Gastrocnemius medialis (tissue), 4 donors: ENCODE measurements around the gene ASMT. TPM values are rescaled to one million over a fixed set of nuclear protein-coding genes. Genes with fewer than 3 reads are reported as not detected.
A peak's percentile ranks its signal among the peaks of the same experiment; 100 is the strongest.

Experiments
- ATAC-seq, 2 donors: fragments of 150-250 bp; one replicate each; pipeline ENCODE4 v1.9.1; 2016
- DNase-seq, 2 donors: peaks; one replicate each; pipeline ENCODE4 v3.0.0-alpha.2; 2019
- H3K27ac ChIP-seq, 4 donors: fragments of 200-600 bp; sonication (generic); 1 replicate in 1 of 4; 2 replicates in 3 of 4; pipeline ENCODE4 v1.5.1; 2016 to 2018; ENCODE audit warnings: mild to moderate bottlenecking in 2 of 4, moderate library complexity in 1 of 4
- H3K27me3 ChIP-seq, 3 donors: fragments of 200-600 bp; sonication (generic) in 2 of 3; 1 replicate in 1 of 3; 2 replicates in 2 of 3; pipeline versions ENCODE4 v1.5.1 to v1.6.0; 2016 to 2019; ENCODE audit warnings: mild to moderate bottlenecking in 1 of 3, moderate library complexity in 1 of 3
- H3K36me3 ChIP-seq, 2 donors: fragments of 200-600 bp; sonication (generic) in 1 of 2; one replicate each; pipeline ENCODE4 v1.5.1; 2017 to 2018
- H3K4me1 ChIP-seq, 2 donors: fragments of 200-600 bp; sonication (generic) in 1 of 2; one replicate each; pipeline ENCODE4 v1.5.1; 2016 to 2017; ENCODE audit warnings: mild to moderate bottlenecking in 2 of 2
- H3K4me3 ChIP-seq, 4 donors: fragments of 200-600 bp; sonication (generic) in 3 of 4; 1 replicate in 1 of 4; 2 replicates in 3 of 4; pipeline ENCODE4 v1.5.1; 2016 to 2019; ENCODE audit warnings: mild to moderate bottlenecking in 2 of 4
- H3K9me3 ChIP-seq, 3 donors: fragments of 200-600 bp; sonication (generic) in 2 of 3; 1 replicate in 1 of 3; 2 replicates in 2 of 3; pipeline ENCODE4 v1.5.1; 2016 to 2019
- POLR2A ChIP-seq, 2 donors: fragments of 450-650 bp; IDR thresholded peaks; one replicate each; pipeline ENCODE4 v1.6.1; 2017; ENCODE audit warnings: antibody characterized with exemption in 2 of 2, mild to moderate bottlenecking in 2 of 2, moderate library complexity in 2 of 2
- in situ Hi-C, 4 donors: fragments of 200-750 bp; cut with MboI; loops; one replicate each; pipeline versions ENCODE4 v1.15.0 to v1.8.0; 2017; ENCODE audit warnings: low sequenced_read_pairs in 4 of 4
- intact Hi-C: fragments of 100-400 bp; cut with DNase I; formaldehyde crosslinking; loops from one replicate; pipeline ENCODE4 v1.15.1; 2023; ENCODE audit warnings: low total_unique reads
- total RNA-seq, 4 donors: library from RNA; depleted of rRNA; stranded (reverse); fragments of >200 nt; gene quantifications; one replicate each; pipeline versions ENCODE4 v1.1.0 to v1.2.3, GENCODE V29; 2016
- TF ChIP-seq, protein P1 (sequence below), 5 experiments: fragments of 450-650 bp in 3 of 5; fragments of 200-600 bp in 2 of 5; sonication (generic) in 2 of 5; IDR thresholded peaks in 4 of 5; conservative IDR thresholded peaks in 1 of 5; 1 replicate in 4 of 5; 2 replicates in 1 of 5; pipeline ENCODE4 v1.5.1; 2016 to 2019; ENCODE audit warnings: antibody characterized with exemption in 5 of 5, mild to moderate bottlenecking in 3 of 5, moderate library complexity in 3 of 5

ASMT gene
- total RNA-seq, 4 donors from 2014 or later = not detected

DNA sequence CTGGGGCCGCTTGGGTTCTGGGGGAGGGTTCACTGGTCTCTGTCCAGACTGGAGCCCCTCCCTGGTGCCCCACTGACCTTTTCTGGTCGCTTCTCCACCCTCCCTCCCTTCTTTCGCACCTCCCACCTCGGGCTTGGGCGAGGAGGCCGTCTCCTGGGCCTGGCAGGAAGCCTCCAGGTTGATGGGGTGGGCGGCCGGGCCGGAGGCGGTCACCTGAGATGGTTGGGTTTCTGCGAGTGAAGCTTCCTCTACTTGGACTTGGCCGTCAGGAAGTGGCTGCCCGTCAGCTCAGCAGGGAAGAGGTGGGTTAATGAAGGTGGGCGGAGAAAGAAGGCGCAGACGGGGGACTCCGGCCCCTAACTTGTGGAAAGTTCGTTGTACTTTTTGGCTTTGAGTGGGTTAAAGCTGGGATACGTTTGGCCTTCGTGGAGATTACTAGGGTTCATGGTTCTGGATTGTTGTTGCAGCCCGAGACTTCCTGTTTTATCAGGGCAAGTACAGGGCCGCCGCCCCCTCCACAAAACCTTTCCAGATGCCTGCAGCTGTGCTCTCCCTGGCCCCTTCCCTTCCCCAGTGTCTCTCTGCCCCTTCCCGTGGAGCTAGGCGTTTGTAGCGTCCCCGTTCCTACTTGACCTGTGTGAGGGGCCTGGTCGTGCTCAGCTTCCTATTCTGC, 22.3 kb upstream of the ASMT start:
- H3K27me3 ChIP-seq = no peaks in the 10 kb centered on the region
- no peaks in the 10 kb centered on the region for H3K9me3 ChIP-seq
- peak overlapping the region; percentile 77 to 99 (median 91) for H3K4me3 ChIP-seq
- H3K4me1 ChIP-seq = peaks cover 6 to 14% of the 10 kb centered on the region in 2 donors
- intact Hi-C loops (loop anchor here (5.0 kb wide), 1 partner anchor 600 kb away; no protein-coding TSS in a partner anchor), in situ Hi-C loops (loop anchor here in 2 of 4 donors (25.0 kb wide), 1 partner anchor 130 kb away; the partner anchor contains the start of gene ASMTL (in 2 of the 2))
- peak overlapping the region; percentile 74 to 88 (median 80) for H3K27ac ChIP-seq
- no peak for DNase-seq
- ATAC-seq = no peak
- TF ChIP-seq, protein P1, sequence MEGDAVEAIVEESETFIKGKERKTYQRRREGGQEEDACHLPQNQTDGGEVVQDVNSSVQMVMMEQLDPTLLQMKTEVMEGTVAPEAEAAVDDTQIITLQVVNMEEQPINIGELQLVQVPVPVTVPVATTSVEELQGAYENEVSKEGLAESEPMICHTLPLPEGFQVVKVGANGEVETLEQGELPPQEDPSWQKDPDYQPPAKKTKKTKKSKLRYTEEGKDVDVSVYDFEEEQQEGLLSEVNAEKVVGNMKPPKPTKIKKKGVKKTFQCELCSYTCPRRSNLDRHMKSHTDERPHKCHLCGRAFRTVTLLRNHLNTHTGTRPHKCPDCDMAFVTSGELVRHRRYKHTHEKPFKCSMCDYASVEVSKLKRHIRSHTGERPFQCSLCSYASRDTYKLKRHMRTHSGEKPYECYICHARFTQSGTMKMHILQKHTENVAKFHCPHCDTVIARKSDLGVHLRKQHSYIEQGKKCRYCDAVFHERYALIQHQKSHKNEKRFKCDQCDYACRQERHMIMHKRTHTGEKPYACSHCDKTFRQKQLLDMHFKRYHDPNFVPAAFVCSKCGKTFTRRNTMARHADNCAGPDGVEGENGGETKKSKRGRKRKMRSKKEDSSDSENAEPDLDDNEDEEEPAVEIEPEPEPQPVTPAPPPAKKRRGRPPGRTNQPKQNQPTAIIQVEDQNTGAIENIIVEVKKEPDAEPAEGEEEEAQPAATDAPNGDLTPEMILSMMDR (IDR thresholded peaks at IDR 0.05 in 4 of 5, conservative IDR thresholded peaks at IDR 0.05 in 1 of 5) = no peak
- no peak for TF ChIP-seq POLR2A (IDR thresholded peaks at IDR 0.05)
- peaks cover 0 to 37% of the 10 kb centered on the region in 2 donors for H3K36me3 ChIP-seq

DNA sequence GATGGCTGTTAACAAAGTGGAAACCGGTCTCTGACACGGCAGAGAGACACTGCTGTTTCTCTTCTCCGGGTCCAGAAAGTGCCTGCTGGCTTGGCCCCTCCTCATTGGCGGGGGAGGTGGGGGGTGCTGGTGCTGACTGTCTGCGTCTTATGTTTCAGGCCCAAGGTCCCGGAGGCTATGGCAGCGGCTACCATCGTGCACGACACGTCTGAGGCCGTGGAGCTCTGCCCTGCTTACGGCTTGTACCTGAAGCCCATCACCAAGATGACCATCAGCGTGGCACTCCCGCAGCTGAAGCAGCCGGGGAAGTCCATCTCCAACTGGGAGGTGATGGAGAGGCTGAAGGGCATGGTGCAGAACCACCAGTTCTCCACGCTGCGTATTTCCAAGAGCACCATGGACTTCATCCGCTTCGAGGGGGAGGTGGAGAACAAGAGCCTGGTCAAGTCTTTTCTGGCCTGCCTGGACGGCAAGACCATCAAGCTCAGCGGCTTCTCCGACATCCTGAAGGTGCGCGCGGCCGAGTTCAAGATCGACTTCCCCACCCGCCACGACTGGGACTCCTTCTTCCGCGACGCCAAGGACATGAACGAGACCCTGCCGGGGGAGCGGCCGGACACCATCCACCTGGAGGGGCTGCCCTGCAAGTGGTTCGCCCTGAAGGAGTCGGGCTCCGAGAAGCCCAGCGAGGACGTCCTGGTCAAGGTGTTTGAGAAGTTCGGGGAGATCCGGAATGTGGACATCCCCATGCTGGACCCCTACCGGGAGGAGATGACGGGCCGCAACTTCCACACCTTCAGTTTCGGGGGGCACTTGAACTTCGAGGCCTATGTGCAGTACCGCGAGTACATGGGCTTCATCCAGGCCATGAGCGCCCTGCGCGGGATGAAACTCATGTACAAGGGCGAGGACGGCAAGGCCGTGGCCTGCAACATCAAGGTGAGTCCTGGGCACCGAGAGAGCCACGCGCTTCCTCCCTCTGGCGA, 21.3 kb upstream of the ASMT start:
- intact Hi-C loops = loop anchor here (5.0 kb wide), 1 partner anchor 601 kb away; no protein-coding TSS in a partner anchor
- H3K4me3 ChIP-seq = peak overlapping the region in 3 of 4 donors; percentile 77 to 94 (median 88)
- DNase-seq (no peak), ATAC-seq (no peak)
- peak overlapping the region in 2 of 4 donors; percentile 78 to 82 for H3K27ac ChIP-seq
- peaks cover 6 to 14% of the 10 kb centered on the region in 2 donors for H3K4me1 ChIP-seq
- H3K36me3 ChIP-seq = peaks cover 0 to 45% of the 10 kb centered on the region in 2 donors
- TF ChIP-seq, protein P1 (IDR thresholded peaks at IDR 0.05 in 4 of 5, conservative IDR thresholded peaks at IDR 0.05 in 1 of 5) = no peak
- TF ChIP-seq POLR2A (IDR thresholded peaks at IDR 0.05) = no peak
- no peaks in the 10 kb centered on the region for H3K9me3 ChIP-seq
- no peaks in the 10 kb centered on the region for H3K27me3 ChIP-seq
- in situ Hi-C loops = loop anchor here in 2 of 4 donors (25.0 kb wide), 1 partner anchor 131 kb away; the partner anchor contains the start of gene ASMTL (in 2 of the 2)

DNA sequence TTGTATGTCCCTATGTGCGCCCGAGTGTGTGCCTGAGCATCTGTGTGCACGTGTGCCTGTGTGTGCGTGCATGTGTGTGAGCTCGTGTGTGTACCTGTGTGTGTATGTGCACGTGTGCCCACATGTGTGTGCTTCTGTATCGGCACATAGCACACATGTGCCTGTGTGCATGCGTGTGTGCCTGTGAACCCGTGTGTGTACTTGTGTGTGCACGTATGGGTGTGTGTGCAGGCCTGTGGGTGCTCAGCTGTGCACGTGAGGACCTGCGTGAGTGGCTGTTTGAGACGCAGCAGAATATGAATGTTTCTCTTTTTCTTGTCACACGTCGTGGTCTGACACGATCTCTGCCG, 19.2 kb upstream of the ASMT start:
- Histone ChIP-seq H3K9me3 (no peaks in the 10 kb centered on the region), H3K27ac (no peak overlapping the region), H3K36me3 (peaks cover 0 to 66% of the 10 kb centered on the region in 2 donors), H3K4me3 (no peak overlapping the region), H3K4me1 (peaks cover 6 to 14% of the 10 kb centered on the region in 2 donors), H3K27me3 (no peaks in the 10 kb centered on the region)
- in situ Hi-C loops (loop anchor here in 2 of 4 donors (25.0 kb wide), 1 partner anchor 133 kb away; the partner anchor contains the start of gene ASMTL (in 2 of the 2)), intact Hi-C loops (no loop called here)
- no peak for ATAC-seq
- TF ChIP-seq POLR2A (IDR thresholded peaks at IDR 0.05) = no peak
- TF ChIP-seq, protein P1 (IDR thresholded peaks at IDR 0.05 in 4 of 5, conservative IDR thresholded peaks at IDR 0.05 in 1 of 5) = no peak
- no peak for DNase-seq

DNA sequence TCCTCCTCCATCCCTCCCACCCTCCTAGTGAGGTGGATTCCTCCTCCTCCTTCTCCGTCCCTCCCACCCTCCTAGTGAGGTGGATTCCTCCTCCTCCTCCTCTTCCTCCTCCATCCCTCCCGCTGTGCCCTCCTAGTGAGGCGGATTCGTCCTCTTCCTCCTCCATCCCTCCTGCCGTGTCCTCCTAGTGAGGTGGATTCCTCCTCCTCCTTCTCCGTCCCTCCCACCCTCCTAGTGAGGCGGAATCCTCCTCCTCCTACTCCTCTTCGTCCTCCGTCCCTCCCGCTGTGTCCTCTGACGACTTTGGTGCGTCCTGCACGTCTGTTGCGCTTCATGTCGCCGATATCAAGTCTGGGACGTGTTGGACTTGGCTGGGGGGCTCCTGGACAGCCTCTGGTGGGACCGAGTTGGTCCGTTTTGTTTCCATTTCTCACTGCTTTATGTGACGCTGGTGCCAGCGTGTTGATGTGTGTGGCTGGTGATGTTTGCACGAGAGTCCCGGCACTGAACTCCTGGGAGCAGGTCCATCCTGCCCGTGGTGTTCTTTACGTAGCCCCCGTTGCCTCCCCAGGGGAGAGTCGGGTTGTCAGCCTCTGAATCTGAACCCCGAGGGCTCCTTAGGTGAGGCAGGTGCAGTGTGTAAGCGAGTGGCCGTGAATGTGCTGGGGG, 18.0 kb upstream of the ASMT start:
- Histone ChIP-seq H3K4me3 (no peak overlapping the region), H3K27me3 (no peaks in the 10 kb centered on the region), H3K36me3 (peaks cover 4 to 77% of the 10 kb centered on the region in 2 donors), H3K27ac (no peak overlapping the region), H3K4me1 (peaks cover 6 to 14% of the 10 kb centered on the region in 2 donors), H3K9me3 (no peaks in the 10 kb centered on the region)
- TF ChIP-seq POLR2A (IDR thresholded peaks at IDR 0.05) = no peak
- TF ChIP-seq, protein P1 (IDR thresholded peaks at IDR 0.05 in 4 of 5, conservative IDR thresholded peaks at IDR 0.05 in 1 of 5) = no peak
- DNase-seq (no peak), ATAC-seq (no peak)
- intact Hi-C loops = no loop called here
- in situ Hi-C loops = loop anchor here in 2 of 4 donors (25.0 kb wide), 1 partner anchor 135 kb away; the partner anchor contains the start of gene ASMTL (in 2 of the 2)
